ENCODE measurements around the gene CARMIL3.

DNA sequence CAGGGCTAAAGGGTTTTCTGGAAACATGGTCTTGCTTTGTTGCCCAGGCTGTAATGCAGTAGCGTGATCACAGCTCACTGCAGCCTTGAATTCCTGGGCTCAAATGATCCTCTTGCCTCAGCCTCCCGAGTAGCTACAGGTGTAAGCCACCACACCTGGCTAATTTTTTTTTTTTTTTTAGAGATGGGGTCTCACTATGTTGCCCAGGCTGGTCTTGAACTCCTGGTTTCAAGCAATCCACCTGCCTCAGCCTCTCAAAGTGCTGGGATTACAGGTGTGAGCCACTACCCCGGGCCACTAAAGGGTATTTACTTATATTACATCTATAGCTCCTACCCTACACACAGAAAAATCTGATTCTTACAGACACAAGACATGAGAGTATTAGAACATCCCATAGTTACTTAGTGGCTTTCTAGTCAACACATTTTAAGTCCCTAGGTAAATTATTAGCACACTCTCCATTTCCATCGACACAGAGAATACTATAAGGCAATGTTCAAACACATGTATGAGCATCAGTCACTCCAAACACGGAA is 56.6 kb downstream of the CARMIL3 start:
- TF ChIP-seq, protein P1, sequence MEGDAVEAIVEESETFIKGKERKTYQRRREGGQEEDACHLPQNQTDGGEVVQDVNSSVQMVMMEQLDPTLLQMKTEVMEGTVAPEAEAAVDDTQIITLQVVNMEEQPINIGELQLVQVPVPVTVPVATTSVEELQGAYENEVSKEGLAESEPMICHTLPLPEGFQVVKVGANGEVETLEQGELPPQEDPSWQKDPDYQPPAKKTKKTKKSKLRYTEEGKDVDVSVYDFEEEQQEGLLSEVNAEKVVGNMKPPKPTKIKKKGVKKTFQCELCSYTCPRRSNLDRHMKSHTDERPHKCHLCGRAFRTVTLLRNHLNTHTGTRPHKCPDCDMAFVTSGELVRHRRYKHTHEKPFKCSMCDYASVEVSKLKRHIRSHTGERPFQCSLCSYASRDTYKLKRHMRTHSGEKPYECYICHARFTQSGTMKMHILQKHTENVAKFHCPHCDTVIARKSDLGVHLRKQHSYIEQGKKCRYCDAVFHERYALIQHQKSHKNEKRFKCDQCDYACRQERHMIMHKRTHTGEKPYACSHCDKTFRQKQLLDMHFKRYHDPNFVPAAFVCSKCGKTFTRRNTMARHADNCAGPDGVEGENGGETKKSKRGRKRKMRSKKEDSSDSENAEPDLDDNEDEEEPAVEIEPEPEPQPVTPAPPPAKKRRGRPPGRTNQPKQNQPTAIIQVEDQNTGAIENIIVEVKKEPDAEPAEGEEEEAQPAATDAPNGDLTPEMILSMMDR (IDR thresholded peaks at IDR 0.05; ENCODE audit: insufficient read depth, low read depth, low read length): no peak
- no peak for TF ChIP-seq EZH2 (IDR thresholded peaks at IDR 0.05; ENCODE audit: insufficient read depth, low read length)

Measured in astrocyte (in vitro differentiated cells and primary cell).